Ovary (tissue), 3 donors: ENCODE measurements around the gene INF2.

Experiments used
- CTCF ChIP-seq, 3 donors: fragments of 450-650 bp in 2 of 3; fragments of 200-600 bp in 1 of 3; IDR thresholded peaks; one replicate each; pipeline versions ENCODE4 v1.5.1 to v1.8.0; 2016 to 2022; ENCODE audit warnings: antibody characterized with exemption in 3 of 3, mild to moderate bottlenecking in 1 of 3
- EP300 ChIP-seq: sonication (generic); formaldehyde crosslinking; IDR thresholded peaks from one replicate; pipeline ENCODE4 v1.6.1; 2017; ENCODE audit warnings: antibody characterized with exemption
- POLR2A ChIP-seq: fragments of 450-650 bp; IDR thresholded peaks from one replicate; pipeline ENCODE4 v1.6.1; 2017; ENCODE audit warnings: antibody characterized with exemption, mild to moderate bottlenecking, moderate library complexity
- donor health status: DM: no; HTN: no; CAD: no.

GRCh38 chr14:104757238-104757585 is 67.8 kb downstream of the INF2 start:
- TF ChIP-seq CTCF (IDR thresholded peaks at IDR 0.05) (no peak), POLR2A (no peak), EP300 (no peak)
